H1 (cell line): Measurements from ENCODE around the gene MLLT11. TPM values are rescaled to one million over a fixed set of nuclear protein-coding genes. Genes with fewer than 3 reads are reported as not detected.

Experiments
- CREB1 ChIP-seq: IDR thresholded peaks from 2 replicates; pipeline ENCODE4 v1.6.1; 2012; ENCODE audit warnings: inconsistent platforms
- EP300 ChIP-seq, 2 experiments: IDR thresholded peaks; 1 replicate in 1 of 2; 2 replicates in 1 of 2; pipeline ENCODE4 v1.6.1; 2011 to 2012; ENCODE audit warnings: low read depth in 2 of 2, low read length in 2 of 2, mild to moderate bottlenecking in 2 of 2, borderline replicate concordance in 1 of 2, inconsistent platforms in 1 of 2, moderate library complexity in 1 of 2
- HDAC2 ChIP-seq, 2 experiments: fragments of 300-600 bp in 1 of 2; sonication (generic) in 1 of 2; IDR thresholded peaks; 2 replicates each; pipeline ENCODE4 v1.6.1; 2011 to 2012; ENCODE audit warnings: low read depth in 2 of 2, low read length in 2 of 2, mild to moderate bottlenecking in 2 of 2, moderate library complexity in 2 of 2, borderline replicate concordance in 1 of 2, inconsistent platforms in 1 of 2
- JUND ChIP-seq: IDR thresholded peaks from 2 replicates; pipeline ENCODE4 v1.6.1; 2011; ENCODE audit warnings: mild to moderate bottlenecking, improper control_type of control experiment, low read length
- RAD21 ChIP-seq, 2 experiments: IDR thresholded peaks in 1 of 2; conservative IDR thresholded peaks in 1 of 2; 2 replicates each; pipeline ENCODE4 v1.6.1; 2011; ENCODE audit warnings: low read depth in 2 of 2, low read length in 2 of 2, improper control_type of control experiment in 1 of 2, inconsistent platforms in 1 of 2, mild to moderate bottlenecking in 1 of 2, moderate library complexity in 1 of 2
- RFX5 ChIP-seq: IDR thresholded peaks from 2 replicates; pipeline ENCODE4 v1.6.1; 2011; ENCODE audit warnings: low read depth, low read length, improper control_type of control experiment, borderline replicate concordance
- ZNF274 ChIP-seq: IDR thresholded peaks from 2 replicates; pipeline ENCODE4 v1.7.0; 2012; ENCODE audit warnings: low read length, borderline replicate concordance; ENCODE audit errors: extremely low read depth
- polyA plus RNA-seq, 7 experiments: library from polyadenylated mRNA; depleted of rRNA in 3 of 7; stranded (reverse) in 5 of 7; unstranded in 2 of 7; fragments of >200 nt in 5 of 7; fragments of 200-250 nt in 2 of 7; gene quantifications; 1 replicate in 5 of 7; 2 replicates in 1 of 7; 4 replicates in 1 of 7; pipeline versions ENCODE4 v1.2.1 to v1.2.3, GENCODE V29; 2011 to 2013; ENCODE audit warnings: missing spikeins in 2 of 7, mixed read lengths in 2 of 7
- total RNA-seq: library from RNA; stranded (reverse); fragmentation: NEBNext Ultra II Directional; extraction: Animal tissue kit (Norgen Biotek cat#: 25700); gene quantifications from 2 replicates; pipeline ENCODE4 v1.2.1, GENCODE V29; 2021
- TF ChIP-seq, protein P1 (sequence below): fragments of 300-600 bp; sonication (generic); IDR thresholded peaks from 2 replicates; pipeline ENCODE4 v1.7.1; 2012; ENCODE audit warnings: low read length, moderate library complexity, mild to moderate bottlenecking, inconsistent platforms; ENCODE audit not compliant: insufficient replicate concordance

Gene MLLT11
- total and polyA plus RNA-seq, 2 of the 8 experiments (the other 6 are each of a cell fraction or from before 2014, with no cell fraction given): 13.7 to 18.1 TPM

DNA sequence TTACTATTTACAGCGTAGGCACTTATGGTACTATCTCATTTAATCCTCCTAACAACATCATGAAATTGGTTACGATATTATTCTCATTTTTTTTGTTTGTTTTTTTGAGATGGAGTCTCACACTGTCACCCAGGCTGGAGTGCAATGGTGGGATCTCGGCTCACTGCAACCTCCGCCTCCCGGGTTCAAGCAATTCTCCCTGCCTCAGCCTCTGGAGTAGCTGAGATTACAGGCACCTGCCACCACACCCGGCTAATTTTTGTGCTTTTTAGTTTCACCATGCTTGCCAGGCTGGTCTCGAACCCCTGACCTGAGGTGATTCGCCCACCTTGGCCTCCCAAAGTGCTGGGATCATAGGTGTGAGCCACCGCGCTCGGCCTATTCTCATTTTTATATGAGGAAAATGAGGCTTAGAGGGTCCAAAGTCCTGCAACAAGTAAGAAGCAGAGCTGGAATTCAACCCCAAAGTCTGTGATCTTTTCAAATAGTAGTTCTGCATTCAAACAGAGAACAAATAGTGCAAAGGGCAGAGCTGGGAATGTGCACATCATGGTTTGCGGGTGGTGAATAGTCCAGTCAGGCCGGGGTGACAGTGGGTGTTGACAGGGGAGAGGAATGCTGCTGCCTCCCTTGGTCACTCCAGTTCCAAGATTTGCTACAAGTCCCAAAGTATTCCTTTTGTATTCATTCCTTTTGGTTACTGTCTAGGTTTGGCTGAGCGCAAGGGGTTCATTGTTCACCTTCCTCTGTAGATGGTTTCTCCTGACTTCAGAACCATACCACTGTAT, 47.3 kb upstream of the MLLT11 start (continued):
- TF ChIP-seq EP300 (IDR thresholded peaks at IDR 0.05; ENCODE audit: borderline replicate concordance in 1 of 2, low read depth in 2 of 2, low read length in 2 of 2) (no peak), RFX5 (no peak), ZNF274 (no peak), HDAC2 (IDR thresholded peaks at IDR 0.05; ENCODE audit: borderline replicate concordance in 1 of 2, low read depth in 2 of 2, low read length in 2 of 2) (no peak), RAD21 (IDR thresholded peaks at IDR 0.05 in 1 of 2, conservative IDR thresholded peaks at IDR 0.05 in 1 of 2; ENCODE audit: low read depth in 2 of 2, low read length in 2 of 2) (no peak), JUND (no peak), CREB1 (no peak)
- TF ChIP-seq, protein P1, sequence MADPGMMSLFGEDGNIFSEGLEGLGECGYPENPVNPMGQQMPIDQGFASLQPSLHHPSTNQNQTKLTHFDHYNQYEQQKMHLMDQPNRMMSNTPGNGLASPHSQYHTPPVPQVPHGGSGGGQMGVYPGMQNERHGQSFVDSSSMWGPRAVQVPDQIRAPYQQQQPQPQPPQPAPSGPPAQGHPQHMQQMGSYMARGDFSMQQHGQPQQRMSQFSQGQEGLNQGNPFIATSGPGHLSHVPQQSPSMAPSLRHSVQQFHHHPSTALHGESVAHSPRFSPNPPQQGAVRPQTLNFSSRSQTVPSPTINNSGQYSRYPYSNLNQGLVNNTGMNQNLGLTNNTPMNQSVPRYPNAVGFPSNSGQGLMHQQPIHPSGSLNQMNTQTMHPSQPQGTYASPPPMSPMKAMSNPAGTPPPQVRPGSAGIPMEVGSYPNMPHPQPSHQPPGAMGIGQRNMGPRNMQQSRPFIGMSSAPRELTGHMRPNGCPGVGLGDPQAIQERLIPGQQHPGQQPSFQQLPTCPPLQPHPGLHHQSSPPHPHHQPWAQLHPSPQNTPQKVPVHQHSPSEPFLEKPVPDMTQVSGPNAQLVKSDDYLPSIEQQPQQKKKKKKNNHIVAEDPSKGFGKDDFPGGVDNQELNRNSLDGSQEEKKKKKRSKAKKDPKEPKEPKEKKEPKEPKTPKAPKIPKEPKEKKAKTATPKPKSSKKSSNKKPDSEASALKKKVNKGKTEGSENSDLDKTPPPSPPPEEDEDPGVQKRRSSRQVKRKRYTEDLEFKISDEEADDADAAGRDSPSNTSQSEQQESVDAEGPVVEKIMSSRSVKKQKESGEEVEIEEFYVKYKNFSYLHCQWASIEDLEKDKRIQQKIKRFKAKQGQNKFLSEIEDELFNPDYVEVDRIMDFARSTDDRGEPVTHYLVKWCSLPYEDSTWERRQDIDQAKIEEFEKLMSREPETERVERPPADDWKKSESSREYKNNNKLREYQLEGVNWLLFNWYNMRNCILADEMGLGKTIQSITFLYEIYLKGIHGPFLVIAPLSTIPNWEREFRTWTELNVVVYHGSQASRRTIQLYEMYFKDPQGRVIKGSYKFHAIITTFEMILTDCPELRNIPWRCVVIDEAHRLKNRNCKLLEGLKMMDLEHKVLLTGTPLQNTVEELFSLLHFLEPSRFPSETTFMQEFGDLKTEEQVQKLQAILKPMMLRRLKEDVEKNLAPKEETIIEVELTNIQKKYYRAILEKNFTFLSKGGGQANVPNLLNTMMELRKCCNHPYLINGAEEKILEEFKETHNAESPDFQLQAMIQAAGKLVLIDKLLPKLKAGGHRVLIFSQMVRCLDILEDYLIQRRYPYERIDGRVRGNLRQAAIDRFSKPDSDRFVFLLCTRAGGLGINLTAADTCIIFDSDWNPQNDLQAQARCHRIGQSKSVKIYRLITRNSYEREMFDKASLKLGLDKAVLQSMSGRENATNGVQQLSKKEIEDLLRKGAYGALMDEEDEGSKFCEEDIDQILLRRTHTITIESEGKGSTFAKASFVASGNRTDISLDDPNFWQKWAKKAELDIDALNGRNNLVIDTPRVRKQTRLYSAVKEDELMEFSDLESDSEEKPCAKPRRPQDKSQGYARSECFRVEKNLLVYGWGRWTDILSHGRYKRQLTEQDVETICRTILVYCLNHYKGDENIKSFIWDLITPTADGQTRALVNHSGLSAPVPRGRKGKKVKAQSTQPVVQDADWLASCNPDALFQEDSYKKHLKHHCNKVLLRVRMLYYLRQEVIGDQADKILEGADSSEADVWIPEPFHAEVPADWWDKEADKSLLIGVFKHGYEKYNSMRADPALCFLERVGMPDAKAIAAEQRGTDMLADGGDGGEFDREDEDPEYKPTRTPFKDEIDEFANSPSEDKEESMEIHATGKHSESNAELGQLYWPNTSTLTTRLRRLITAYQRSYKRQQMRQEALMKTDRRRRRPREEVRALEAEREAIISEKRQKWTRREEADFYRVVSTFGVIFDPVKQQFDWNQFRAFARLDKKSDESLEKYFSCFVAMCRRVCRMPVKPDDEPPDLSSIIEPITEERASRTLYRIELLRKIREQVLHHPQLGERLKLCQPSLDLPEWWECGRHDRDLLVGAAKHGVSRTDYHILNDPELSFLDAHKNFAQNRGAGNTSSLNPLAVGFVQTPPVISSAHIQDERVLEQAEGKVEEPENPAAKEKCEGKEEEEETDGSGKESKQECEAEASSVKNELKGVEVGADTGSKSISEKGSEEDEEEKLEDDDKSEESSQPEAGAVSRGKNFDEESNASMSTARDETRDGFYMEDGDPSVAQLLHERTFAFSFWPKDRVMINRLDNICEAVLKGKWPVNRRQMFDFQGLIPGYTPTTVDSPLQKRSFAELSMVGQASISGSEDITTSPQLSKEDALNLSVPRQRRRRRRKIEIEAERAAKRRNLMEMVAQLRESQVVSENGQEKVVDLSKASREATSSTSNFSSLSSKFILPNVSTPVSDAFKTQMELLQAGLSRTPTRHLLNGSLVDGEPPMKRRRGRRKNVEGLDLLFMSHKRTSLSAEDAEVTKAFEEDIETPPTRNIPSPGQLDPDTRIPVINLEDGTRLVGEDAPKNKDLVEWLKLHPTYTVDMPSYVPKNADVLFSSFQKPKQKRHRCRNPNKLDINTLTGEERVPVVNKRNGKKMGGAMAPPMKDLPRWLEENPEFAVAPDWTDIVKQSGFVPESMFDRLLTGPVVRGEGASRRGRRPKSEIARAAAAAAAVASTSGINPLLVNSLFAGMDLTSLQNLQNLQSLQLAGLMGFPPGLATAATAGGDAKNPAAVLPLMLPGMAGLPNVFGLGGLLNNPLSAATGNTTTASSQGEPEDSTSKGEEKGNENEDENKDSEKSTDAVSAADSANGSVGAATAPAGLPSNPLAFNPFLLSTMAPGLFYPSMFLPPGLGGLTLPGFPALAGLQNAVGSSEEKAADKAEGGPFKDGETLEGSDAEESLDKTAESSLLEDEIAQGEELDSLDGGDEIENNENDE: no peak
